OCI-LY1 (cell line): ENCODE data around the gene ADK.

Source experiments
- H2AFZ ChIP-seq: fragments of 200-600 bp; sonication (generic), shearing (Covaris generic); 2 replicates; pipeline ENCODE4 v1.6.0; 2014; ENCODE audit warnings: antibody characterized with exemption, mild to moderate bottlenecking, low read length
- H3F3A ChIP-seq: fragments of 200-600 bp; sonication (generic), shearing (Covaris generic); 2 replicates; pipeline ENCODE4 v1.6.0; 2014; ENCODE audit warnings: mild to moderate bottlenecking, antibody characterized with exemption, low read length, moderate library complexity; ENCODE audit not compliant: insufficient read depth
- H3K27ac ChIP-seq: fragments of 200-600 bp; sonication (generic); 2 replicates; pipeline ENCODE4 v1.5.1; 2014; ENCODE audit warnings: low read length, mixed run types, mild to moderate bottlenecking, low read depth; ENCODE audit not compliant: poor library complexity, severe bottlenecking
- H3K27me3 ChIP-seq: fragments of 200-600 bp; sonication (generic); 2 replicates; pipeline ENCODE4 v1.6.0; 2014; ENCODE audit warnings: antibody characterized with exemption, mild to moderate bottlenecking, low read length, moderate library complexity; ENCODE audit not compliant: insufficient read depth
- H3K36me3 ChIP-seq: fragments of 200-600 bp; sonication (generic); 2 replicates; pipeline ENCODE4 v1.6.1; 2014; ENCODE audit warnings: mild to moderate bottlenecking, antibody characterized with exemption, low read length, moderate library complexity, mixed read lengths; ENCODE audit not compliant: insufficient read depth
- H3K4me1 ChIP-seq: fragments of 200-600 bp; sonication (generic); 2 replicates; pipeline ENCODE4 v1.5.1; 2014; ENCODE audit warnings: mild to moderate bottlenecking, low read length, moderate library complexity; ENCODE audit not compliant: insufficient read depth, severe bottlenecking
- H3K4me2 ChIP-seq: fragments of 200-600 bp; sonication (generic), shearing (Covaris generic); 2 replicates; pipeline ENCODE4 v1.6.1; 2014; ENCODE audit warnings: low read length
- H3K4me3 ChIP-seq: fragments of 200-600 bp; sonication (generic); 2 replicates; pipeline ENCODE4 v1.5.1; 2014; ENCODE audit warnings: low read length, low read depth, mild to moderate bottlenecking, mixed read lengths; ENCODE audit not compliant: poor library complexity, severe bottlenecking
- H3K79me2 ChIP-seq: fragments of 200-600 bp; shearing (Covaris generic); 2 replicates; pipeline ENCODE4 v1.6.1; 2016; ENCODE audit warnings: mixed run types, low read length, mixed read lengths; ENCODE audit not compliant: insufficient read depth
- H3K9ac ChIP-seq: fragments of 200-600 bp; sonication (generic), shearing (Covaris generic); 2 replicates; pipeline ENCODE4 v1.6.1; 2014; ENCODE audit warnings: mild to moderate bottlenecking, low read length, mixed read lengths
- H3K9me2 ChIP-seq: fragments of 200-600 bp; sonication (generic), shearing (Covaris generic); 2 replicates; pipeline ENCODE4 v1.6.1; 2014; ENCODE audit warnings: low read depth, mild to moderate bottlenecking, low read length, mixed read lengths
- H3K9me3 ChIP-seq: fragments of 200-600 bp; shearing (Covaris generic); 2 replicates; pipeline ENCODE4 v1.6.1; 2014; ENCODE audit warnings: low read length, mixed read lengths
- H4K20me1 ChIP-seq: fragments of 200-600 bp; sonication (generic), shearing (Covaris generic); 2 replicates; pipeline ENCODE4 v1.6.0; 2016; ENCODE audit warnings: mild to moderate bottlenecking, low read length; ENCODE audit not compliant: insufficient read depth
- CTCF ChIP-seq: fragments of 200-600 bp; sonication (generic), shearing (Covaris generic); IDR thresholded peaks from 2 replicates; pipeline ENCODE4 v1.5.1; 2017; ENCODE audit warnings: mild to moderate bottlenecking, antibody characterized with exemption, low read length, moderate library complexity, mixed read lengths
- EZH2 ChIP-seq: fragments of 200-600 bp; sonication (generic), shearing (Covaris generic); IDR thresholded peaks from 2 replicates; pipeline ENCODE4 v1.8.0; 2017; ENCODE audit warnings: borderline replicate concordance, mixed run types, mild to moderate bottlenecking, antibody characterized with exemption, low read length, moderate library complexity, mixed read lengths

Gene ADK

GRCh38 chr10:74587109-74587854 is 436.3 kb downstream of the ADK start:
- no peak overlapping the region for H3K4me2 ChIP-seq
- no peaks in the 10 kb centered on the region for H3K27me3 ChIP-seq
- no peak overlapping the region for H3K9ac ChIP-seq
- H4K20me1 ChIP-seq, result no peaks in the 10 kb centered on the region
- no peaks in the 10 kb centered on the region for H3K79me2 ChIP-seq
- no peak overlapping the region for H3K4me3 ChIP-seq
- peaks cover 60% of the 10 kb centered on the region for H3K4me1 ChIP-seq
- H3K9me2 ChIP-seq, result no peaks in the 10 kb centered on the region
- H3K27ac ChIP-seq, result peak overlapping the region; percentile 86
- H2AFZ ChIP-seq, result no peak overlapping the region
- H3K36me3 ChIP-seq, result peaks cover 4% of the 10 kb centered on the region; the same call in 1 of the 2 replicates
- no peaks in the 10 kb centered on the region for H3K9me3 ChIP-seq
- TF ChIP-seq CTCF (no peak), EZH2 (no peak)
- no peaks in the 10 kb centered on the region for H3F3A ChIP-seq

DNA sequence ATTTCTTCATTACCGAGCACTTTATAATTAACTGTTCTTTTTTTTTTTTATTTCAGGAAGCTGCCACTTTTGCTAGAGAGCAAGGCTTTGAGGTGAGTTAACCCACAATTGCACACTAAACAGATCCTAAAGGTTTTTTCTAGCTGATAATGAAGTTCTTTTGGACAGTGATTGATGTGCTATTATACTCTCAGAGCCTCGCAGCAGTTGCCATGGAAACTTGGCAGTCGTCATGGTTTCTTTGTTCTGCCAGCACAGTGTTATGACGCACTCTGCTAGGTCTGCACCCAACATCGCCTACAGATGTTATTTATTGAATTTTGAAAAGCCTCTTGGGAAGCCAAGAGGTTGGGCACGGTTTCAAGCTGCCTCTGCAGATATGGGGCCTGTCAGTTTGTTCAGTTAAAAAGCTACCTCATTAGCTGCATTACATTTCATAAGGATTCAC is 438.2 kb downstream of the ADK start:
- TF ChIP-seq CTCF, result no peak
- TF ChIP-seq EZH2, result no peak
- H3F3A ChIP-seq, result no peaks in the 10 kb centered on the region
- H3K27ac ChIP-seq, result peak overlapping the region; percentile 86
- H3K4me3 ChIP-seq, result no peak overlapping the region
- no peaks in the 10 kb centered on the region for H3K79me2 ChIP-seq
- H2AFZ ChIP-seq, result no peak overlapping the region
- H3K27me3 ChIP-seq, result no peaks in the 10 kb centered on the region
- no peaks in the 10 kb centered on the region for H3K9me3 ChIP-seq
- H3K9me2 ChIP-seq, result no peaks in the 10 kb centered on the region
- peak overlapping the region; percentile 24; the same call in 1 of the 2 replicates for H3K4me2 ChIP-seq
- H3K9ac ChIP-seq, result no peak overlapping the region
- H4K20me1 ChIP-seq, result no peaks in the 10 kb centered on the region
- peaks cover 60% of the 10 kb centered on the region for H3K4me1 ChIP-seq
- peaks cover 4% of the 10 kb centered on the region; the same call in 1 of the 2 replicates for H3K36me3 ChIP-seq

GRCh38 chr10:74589851-74590250 is 438.8 kb downstream of the ADK start:
- Histone ChIP-seq H3K4me3 (no peak overlapping the region), H3K9ac (no peak overlapping the region), H3K4me1 (peaks cover 56% of the 10 kb centered on the region), H3K36me3 (peaks cover 4% of the 10 kb centered on the region; the same call in 1 of the 2 replicates), H2AFZ (no peak overlapping the region), H4K20me1 (no peaks in the 10 kb centered on the region), H3K9me3 (no peaks in the 10 kb centered on the region), H3K79me2 (no peaks in the 10 kb centered on the region), H3F3A (no peaks in the 10 kb centered on the region), H3K4me2 (peak overlapping the region; percentile 24; the same call in 1 of the 2 replicates), H3K9me2 (no peaks in the 10 kb centered on the region), H3K27ac (peak overlapping the region; percentile 86), H3K27me3 (no peaks in the 10 kb centered on the region)
- no peak for TF ChIP-seq EZH2
- no peak for TF ChIP-seq CTCF
